HL-60 (cell line): ENCODE data around the gene OR2H2.

ENCODE experiments used
- DNase-seq, 2 experiments: peaks; one replicate each; pipeline ENCODE4 v3.0.0-alpha.2; 2010 to 2020; ENCODE audit warnings: low read depth in 1 of 2, low spot score in 1 of 2
- H3K27ac ChIP-seq: fragments of 250-450 bp; sonication (Bioruptor Pico); replicated peaks from 2 replicates; pipeline ENCODE4 v1.5.1; 2020; ENCODE audit warnings: mild to moderate bottlenecking, moderate library complexity
- H3K27me3 ChIP-seq: fragments of 250-450 bp; sonication (Bioruptor Pico); 2 replicates; pipeline ENCODE4 v1.5.1; 2021; ENCODE audit warnings: mild to moderate bottlenecking, moderate library complexity; ENCODE audit not compliant: insufficient read depth, poor library complexity, severe bottlenecking
- H3K4me3 ChIP-seq: replicated peaks from 2 replicates; pipeline ENCODE4 v1.5.1; 2011; ENCODE audit warnings: mild to moderate bottlenecking, control low read depth, low read length; ENCODE audit not compliant: insufficient read depth
- CTCF ChIP-seq: IDR thresholded peaks from one replicate; pipeline ENCODE4 v1.5.1; 2011; ENCODE audit warnings: low read length, control low read depth, inconsistent platforms; ENCODE audit not compliant: insufficient read depth
- GABPA ChIP-seq: IDR thresholded peaks from 2 replicates; pipeline ENCODE4 v1.6.1; 2012; ENCODE audit warnings: low read depth
- POLR2AphosphoS5 ChIP-seq: IDR thresholded peaks from 2 replicates; pipeline ENCODE4 v1.6.1; 2012; ENCODE audit warnings: low read depth
- REST ChIP-seq: IDR thresholded peaks from 2 replicates; pipeline ENCODE4 v1.6.1; 2012; ENCODE audit warnings: low read depth; ENCODE audit not compliant: insufficient replicate concordance
- SPI1 ChIP-seq: IDR thresholded peaks from 2 replicates; pipeline ENCODE4 v1.6.1; 2012; ENCODE audit warnings: low read depth, mild to moderate bottlenecking, borderline replicate concordance

The OR2H2 gene

GRCh38 chr6:29610540-29610939 is 25.6 kb downstream of the OR2H2 start:
- no peak for DNase-seq
- TF ChIP-seq POLR2AphosphoS5 (no peak), CTCF (no peak), REST (no peak), GABPA (no peak), SPI1 (no peak)
- Histone ChIP-seq H3K27ac (no peak overlapping the region), H3K27me3 (no peaks in the 10 kb centered on the region), H3K4me3 (no peak overlapping the region)

GRCh38 chr6:29611426-29611825 is 26.5 kb downstream of the OR2H2 start:
- Histone ChIP-seq H3K27ac (no peak overlapping the region), H3K27me3 (no peaks in the 10 kb centered on the region), H3K4me3 (no peak overlapping the region)
- TF ChIP-seq SPI1: no peak
- no peak for TF ChIP-seq REST
- TF ChIP-seq CTCF: no peak
- no peak for TF ChIP-seq GABPA
- no peak for TF ChIP-seq POLR2AphosphoS5
- no peak for DNase-seq

GRCh38 chr6:29617782-29618554 is 33.0 kb downstream of the OR2H2 start:
- TF ChIP-seq SPI1: no peak
- TF ChIP-seq GABPA: no peak
- no peak for TF ChIP-seq CTCF
- no peak for TF ChIP-seq REST
- TF ChIP-seq POLR2AphosphoS5: no peak
- DNase-seq: no peak
- Histone ChIP-seq H3K27ac (no peak overlapping the region), H3K4me3 (no peak overlapping the region), H3K27me3 (peaks cover 4% of the 10 kb centered on the region)
